Rectal smooth muscle tissue (tissue), 1 donor: Measurements from ENCODE around the gene CD37.
A peak's percentile ranks its signal among the peaks of the same experiment; 100 is the strongest.

ENCODE experiments used
- H3K27ac ChIP-seq: one replicate; pipeline ENCODE4 v1.7.0; 2013; ENCODE audit warnings: low read depth, low read length, inconsistent platforms
- H3K27me3 ChIP-seq: one replicate; pipeline ENCODE4 v1.7.0; 2013; ENCODE audit warnings: low read length; ENCODE audit not compliant: control insufficient read depth, insufficient read depth
- H3K36me3 ChIP-seq: one replicate; pipeline ENCODE4 v1.7.0; 2013; ENCODE audit warnings: low read length; ENCODE audit not compliant: control insufficient read depth, insufficient read depth
- H3K4me1 ChIP-seq: one replicate; pipeline ENCODE4 v1.7.0; 2013; ENCODE audit warnings: low read length; ENCODE audit not compliant: control insufficient read depth, insufficient read depth
- H3K4me3 ChIP-seq: one replicate; pipeline ENCODE4 v1.7.0; 2013; ENCODE audit warnings: low read length
- H3K9ac ChIP-seq: one replicate; pipeline ENCODE4 v1.7.0; 2013; ENCODE audit warnings: low read length

Gene CD37

GRCh38 chr19:49342291-49342721, 7.1 kb downstream of the CD37 start:
- Histone ChIP-seq H3K4me3 (no peak overlapping the region), H3K27ac (no peak overlapping the region), H3K27me3 (no peaks in the 10 kb centered on the region), H3K4me1 (peaks cover 4% of the 10 kb centered on the region), H3K36me3 (peaks cover 15% of the 10 kb centered on the region), H3K9ac (no peak overlapping the region)

GRCh38 chr19:49343123-49343522, 7.9 kb downstream of the CD37 start:
- no peak overlapping the region for H3K27ac ChIP-seq
- no peak overlapping the region for H3K9ac ChIP-seq
- no peaks in the 10 kb centered on the region for H3K27me3 ChIP-seq
- H3K4me3 ChIP-seq: no peak overlapping the region
- H3K36me3 ChIP-seq: peaks cover 15% of the 10 kb centered on the region
- peaks cover 4% of the 10 kb centered on the region for H3K4me1 ChIP-seq

- Histone ChIP-seq H3K4me3 (no peak overlapping the region), H3K36me3 (peaks cover 19% of the 10 kb centered on the region), H3K27ac (no peak overlapping the region), H3K4me1 (peaks cover 2% of the 10 kb centered on the region), H3K27me3 (no peaks in the 10 kb centered on the region), H3K9ac (no peak overlapping the region)
Measured at GRCh38 chr19:49344505-49345423, 9.6 kb downstream of the CD37 start.

GRCh38 chr19:49347191-49347590, 12.0 kb downstream of the CD37 start:
- no peaks in the 10 kb centered on the region for H3K4me1 ChIP-seq
- H3K4me3 ChIP-seq: no peak overlapping the region
- peaks cover 19% of the 10 kb centered on the region for H3K36me3 ChIP-seq

GRCh38 chr19:49347835-49348234, 12.6 kb downstream of the CD37 start:
- no peaks in the 10 kb centered on the region for H3K4me1 ChIP-seq
- H3K36me3 ChIP-seq: peaks cover 16% of the 10 kb centered on the region
- H3K4me3 ChIP-seq: no peak overlapping the region
- H3K27me3 ChIP-seq: no peaks in the 10 kb centered on the region
- no peak overlapping the region for H3K27ac ChIP-seq
- no peak overlapping the region for H3K9ac ChIP-seq

More at GRCh38 chr19:49347191-49347590, 12.0 kb downstream of the CD37 start:
- Histone ChIP-seq H3K27me3 (no peaks in the 10 kb centered on the region), H3K9ac (no peak overlapping the region), H3K27ac (no peak overlapping the region)

- H3K36me3 ChIP-seq: peaks cover 12% of the 10 kb centered on the region
- H3K9ac ChIP-seq: no peak overlapping the region
Measured at GRCh38 chr19:49348305-49349189, 13.3 kb downstream of the CD37 start.

GRCh38 chr19:49349567-49349966, 14.4 kb downstream of the CD37 start:
- no peaks in the 10 kb centered on the region for H3K27me3 ChIP-seq
- no peaks in the 10 kb centered on the region for H3K4me1 ChIP-seq
- H3K27ac ChIP-seq: no peak overlapping the region
- no peak overlapping the region for H3K4me3 ChIP-seq
- no peak overlapping the region for H3K9ac ChIP-seq
- peaks cover 10% of the 10 kb centered on the region for H3K36me3 ChIP-seq

More at GRCh38 chr19:49348305-49349189, 13.3 kb downstream of the CD37 start:
- Histone ChIP-seq H3K27ac (no peak overlapping the region), H3K27me3 (no peaks in the 10 kb centered on the region), H3K4me1 (no peaks in the 10 kb centered on the region), H3K4me3 (no peak overlapping the region)

GRCh38 chr19:49355909-49356353, 20.7 kb downstream of the CD37 start:
- Histone ChIP-seq H3K4me3 (no peak overlapping the region), H3K27ac (peak overlapping the region; percentile 32), H3K36me3 (peaks cover 7% of the 10 kb centered on the region), H3K4me1 (no peaks in the 10 kb centered on the region), H3K9ac (no peak overlapping the region), H3K27me3 (no peaks in the 10 kb centered on the region)

- peaks cover 7% of the 10 kb centered on the region for H3K36me3 ChIP-seq
- H3K4me3 ChIP-seq: no peak overlapping the region
- no peaks in the 10 kb centered on the region for H3K27me3 ChIP-seq
- H3K4me1 ChIP-seq: no peaks in the 10 kb centered on the region
- H3K9ac ChIP-seq: no peak overlapping the region
- H3K27ac ChIP-seq: no peak overlapping the region
Measured at GRCh38 chr19:49356382-49356781, 21.2 kb downstream of the CD37 start.

- peak overlapping the region; percentile 6 for H3K27ac ChIP-seq
- no peak overlapping the region for H3K4me3 ChIP-seq
- no peaks in the 10 kb centered on the region for H3K4me1 ChIP-seq
- no peaks in the 10 kb centered on the region for H3K27me3 ChIP-seq
- H3K36me3 ChIP-seq: peaks cover 7% of the 10 kb centered on the region
- no peak overlapping the region for H3K9ac ChIP-seq
Measured at GRCh38 chr19:49357186-49357585, 22.0 kb downstream of the CD37 start.

GRCh38 chr19:49359851-49360820, 24.9 kb downstream of the CD37 start:
- H3K27me3 ChIP-seq: no peaks in the 10 kb centered on the region
- H3K36me3 ChIP-seq: peaks cover 4% of the 10 kb centered on the region
- H3K27ac ChIP-seq: peak overlapping the region; percentile 93
- peaks cover 6% of the 10 kb centered on the region for H3K4me1 ChIP-seq
- no peak overlapping the region for H3K4me3 ChIP-seq
- H3K9ac ChIP-seq: no peak overlapping the region
